ENCODE measurements around the gene TBXA2R.

Gene TBXA2R

DNA sequence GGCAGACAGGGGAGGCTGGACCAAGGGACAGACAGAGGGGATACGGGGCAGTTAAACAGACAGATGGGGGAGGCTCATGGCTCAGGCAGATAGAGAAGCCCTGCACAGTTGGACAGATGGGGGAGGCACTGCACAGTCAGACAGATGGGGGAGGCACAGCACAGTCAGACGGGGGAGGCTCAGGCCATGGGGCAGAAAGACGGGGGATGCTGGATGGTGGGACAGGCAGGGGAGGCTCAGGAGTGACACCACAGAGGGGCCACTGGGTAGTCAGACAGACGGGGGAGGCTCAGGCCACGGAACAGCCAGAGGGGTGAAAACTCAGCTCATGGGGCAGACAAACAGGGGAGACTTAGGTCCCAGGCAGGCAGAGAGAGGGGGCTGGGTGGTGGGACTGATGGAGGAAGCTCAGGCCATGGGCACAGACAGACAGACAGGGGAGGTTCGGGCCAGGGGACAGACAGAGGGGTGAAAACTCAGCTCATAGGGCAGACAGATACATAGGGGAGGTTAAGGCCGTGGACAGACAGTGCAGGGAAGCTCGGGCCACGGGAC lies 50.2 kb downstream of the TBXA2R start:
- no peak for DNase-seq
- Histone ChIP-seq H3K27ac (no peak overlapping the region), H3K4me3 (ENCODE audit: low read depth, low read length) (peak overlapping the region; percentile 70), H3K9me3 (ENCODE audit: severe bottlenecking) (no peaks in the 10 kb centered on the region), H3K36me3 (no peaks in the 10 kb centered on the region; the same call in 1 of the 2 replicates), H3K27me3 (ENCODE audit: insufficient read depth, low read depth, severe bottlenecking) (no peaks in the 10 kb centered on the region)
- TF ChIP-seq, protein P1, sequence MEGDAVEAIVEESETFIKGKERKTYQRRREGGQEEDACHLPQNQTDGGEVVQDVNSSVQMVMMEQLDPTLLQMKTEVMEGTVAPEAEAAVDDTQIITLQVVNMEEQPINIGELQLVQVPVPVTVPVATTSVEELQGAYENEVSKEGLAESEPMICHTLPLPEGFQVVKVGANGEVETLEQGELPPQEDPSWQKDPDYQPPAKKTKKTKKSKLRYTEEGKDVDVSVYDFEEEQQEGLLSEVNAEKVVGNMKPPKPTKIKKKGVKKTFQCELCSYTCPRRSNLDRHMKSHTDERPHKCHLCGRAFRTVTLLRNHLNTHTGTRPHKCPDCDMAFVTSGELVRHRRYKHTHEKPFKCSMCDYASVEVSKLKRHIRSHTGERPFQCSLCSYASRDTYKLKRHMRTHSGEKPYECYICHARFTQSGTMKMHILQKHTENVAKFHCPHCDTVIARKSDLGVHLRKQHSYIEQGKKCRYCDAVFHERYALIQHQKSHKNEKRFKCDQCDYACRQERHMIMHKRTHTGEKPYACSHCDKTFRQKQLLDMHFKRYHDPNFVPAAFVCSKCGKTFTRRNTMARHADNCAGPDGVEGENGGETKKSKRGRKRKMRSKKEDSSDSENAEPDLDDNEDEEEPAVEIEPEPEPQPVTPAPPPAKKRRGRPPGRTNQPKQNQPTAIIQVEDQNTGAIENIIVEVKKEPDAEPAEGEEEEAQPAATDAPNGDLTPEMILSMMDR (IDR thresholded peaks at IDR 0.05; ENCODE audit: low read depth, low read length): no peak

GRCh38 chr19:3555653-3556422 lies 50.8 kb downstream of the TBXA2R start:
- Histone ChIP-seq H3K9me3 (ENCODE audit: severe bottlenecking) (no peaks in the 10 kb centered on the region), H3K4me3 (ENCODE audit: low read depth, low read length) (no peak overlapping the region), H3K36me3 (peaks cover 2% of the 10 kb centered on the region), H3K27ac (no peak overlapping the region), H3K27me3 (ENCODE audit: insufficient read depth, low read depth, severe bottlenecking) (no peaks in the 10 kb centered on the region)
- TF ChIP-seq, protein P1 (IDR thresholded peaks at IDR 0.05; ENCODE audit: low read depth, low read length): no peak
- DNase-seq: no peak

- TF ChIP-seq, protein P1 (IDR thresholded peaks at IDR 0.05; ENCODE audit: low read depth, low read length): no peak
- Histone ChIP-seq H3K27ac (no peak overlapping the region), H3K36me3 (peaks cover 6% of the 10 kb centered on the region), H3K27me3 (ENCODE audit: insufficient read depth, low read depth, severe bottlenecking) (no peaks in the 10 kb centered on the region), H3K4me3 (ENCODE audit: low read depth, low read length) (no peak overlapping the region), H3K9me3 (ENCODE audit: severe bottlenecking) (no peaks in the 10 kb centered on the region)
- DNase-seq: no peak
Measured at GRCh38 chr19:3554254-3555083, 52.2 kb downstream of the TBXA2R start.

DNA sequence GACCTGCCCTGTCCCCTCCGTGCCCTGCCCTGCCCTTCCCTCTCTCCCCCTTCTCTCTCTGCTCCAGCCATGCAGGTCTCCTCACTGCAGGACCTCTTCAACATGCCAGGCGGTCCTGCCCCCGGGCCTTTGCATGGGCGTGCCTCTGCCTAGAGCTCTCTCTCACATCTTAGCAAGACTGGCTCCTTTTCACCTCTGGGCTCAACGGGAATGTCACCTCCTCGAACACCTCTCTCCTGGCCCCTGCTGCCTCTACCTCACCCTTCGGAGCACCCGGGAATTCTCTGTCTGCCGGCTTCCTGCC lies 54.9 kb downstream of the TBXA2R start:
- no peak for DNase-seq
- TF ChIP-seq, protein P1 (IDR thresholded peaks at IDR 0.05; ENCODE audit: low read depth, low read length): no peak
- Histone ChIP-seq H3K27ac (no peak overlapping the region), H3K4me3 (ENCODE audit: low read depth, low read length) (no peak overlapping the region), H3K9me3 (ENCODE audit: severe bottlenecking) (no peaks in the 10 kb centered on the region), H3K27me3 (ENCODE audit: insufficient read depth, low read depth, severe bottlenecking) (no peaks in the 10 kb centered on the region), H3K36me3 (peaks cover 21% of the 10 kb centered on the region)

DNA sequence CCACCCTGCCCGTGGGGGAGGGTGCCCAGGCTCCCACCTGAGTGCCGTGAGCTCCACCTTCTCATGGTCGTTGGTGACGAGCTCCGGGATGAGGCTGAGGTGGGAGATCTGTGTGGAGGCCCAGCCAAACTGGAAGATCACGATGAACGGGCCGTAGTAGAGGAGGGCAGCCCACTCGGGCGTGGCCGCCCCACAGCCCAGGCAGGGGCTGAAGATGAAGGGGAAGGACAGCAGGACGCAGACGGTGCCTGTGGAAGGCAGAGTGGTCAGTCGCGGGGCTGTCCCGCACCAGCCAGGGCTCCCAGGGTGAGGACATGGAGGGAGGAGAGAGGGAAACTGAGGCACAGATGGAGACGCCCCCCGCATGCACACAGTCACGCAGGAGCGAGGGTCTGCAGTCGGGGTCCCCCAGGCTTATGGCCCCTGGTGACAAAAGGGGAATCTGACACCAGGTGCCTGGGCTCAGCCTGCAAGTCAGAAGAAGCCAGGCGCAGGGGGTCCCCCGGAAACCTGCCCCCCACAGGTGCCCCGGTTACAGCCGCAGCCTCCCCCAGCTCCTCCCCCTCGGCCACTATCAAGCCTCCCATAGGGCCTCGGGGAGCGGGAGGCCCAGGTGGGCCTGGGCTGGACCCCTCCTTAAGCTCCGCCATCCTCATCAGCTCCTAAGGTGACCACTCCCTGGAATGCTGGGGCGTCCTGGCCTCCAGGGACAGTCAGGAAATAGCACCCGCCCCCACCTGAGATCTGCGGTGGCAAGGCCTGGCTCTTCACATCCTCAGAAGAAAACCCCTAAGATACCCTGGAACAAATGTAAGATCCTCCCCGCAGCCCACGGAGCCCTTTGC lies 55.5 kb downstream of the TBXA2R start:
- H3K36me3 ChIP-seq: peaks cover 24% of the 10 kb centered on the region
- TF ChIP-seq, protein P1 (IDR thresholded peaks at IDR 0.05; ENCODE audit: low read depth, low read length): no peak
- DNase-seq: no peak
- H3K9me3 ChIP-seq (ENCODE audit: severe bottlenecking): no peaks in the 10 kb centered on the region
- no peak overlapping the region for H3K27ac ChIP-seq
- no peak overlapping the region for H3K4me3 ChIP-seq (ENCODE audit: low read depth, low read length)
- H3K27me3 ChIP-seq (ENCODE audit: insufficient read depth, low read depth, severe bottlenecking): no peaks in the 10 kb centered on the region

Measured in WERI-Rb-1 (cell line).